ENCODE results near the gene PITPNM3. TPM values are rescaled to one million over a fixed set of nuclear protein-coding genes. Genes with fewer than 3 reads are reported as not detected.

PITPNM3 gene
- polyA plus RNA-seq, 3 donors: 0.29 TPM; not detected in 2

- H3K27ac ChIP-seq (ENCODE audit: low read depth in 1 of 2, low read length in 2 of 2): no peak overlapping the region
- WGBS (ENCODE audit: insufficient coverage): 96% methylated on average over 3 of the region's 4 CpGs
These were observed 14.5 kb downstream of the PITPNM3 start for GRCh38 chr17:6541886-6542285.

GRCh38 chr17:6539871-6540270 lies 16.5 kb downstream of the PITPNM3 start:
- Mint-ChIP-seq H3K4me3 (no peak overlapping the region), H3K4me1 (no peaks in the 10 kb centered on the region), H3K9me3 (peaks cover 5 to 15% (median 10%) of the 10 kb centered on the region in 7 donors), H3K27me3 (ENCODE audit: low read depth in 3 of 3) (peaks cover 8 to 15% (median 8%) of the 10 kb centered on the region in 3 donors), H3K27ac (no peak overlapping the region), H3K36me3 (no peaks in the 10 kb centered on the region)
- H3K36me3 ChIP-seq (replicated peaks in 1 of 2; ENCODE audit: control insufficient read depth in 1 of 2, insufficient read depth in 2 of 2, low read length in 2 of 2): no peaks in the 10 kb centered on the region
- H3K4me3 ChIP-seq (replicated peaks in 1 of 3; ENCODE audit: low read depth in 2 of 3, low read length in 3 of 3): no peak overlapping the region
- no peak for DNase-seq
- no peak overlapping the region for H3K9ac ChIP-seq (ENCODE audit: insufficient read depth, low read length, poor library complexity, severe bottlenecking)
- peaks cover 6 to 12% of the 10 kb centered on the region in 2 donors for H3K9me3 ChIP-seq (replicated peaks in 1 of 2; ENCODE audit: control insufficient read depth in 1 of 2, insufficient read depth in 1 of 2, low read length in 2 of 2)
- no peak overlapping the region for H3K4me2 ChIP-seq (replicated peaks; ENCODE audit: extremely low read depth, low read length, poor library complexity, severe bottlenecking)
- 86% methylated on average over 3 of the region's 3 CpGs for WGBS (ENCODE audit: insufficient coverage)
- no peaks in the 10 kb centered on the region for H3K4me1 ChIP-seq (ENCODE audit: control insufficient read depth in 1 of 2, insufficient read depth in 2 of 2, low read length in 2 of 2)
- intact Hi-C loops (cut with micrococcal nuclease): no loop called here
- no peaks in the 10 kb centered on the region for H3K79me2 ChIP-seq (ENCODE audit: insufficient read depth, low read length)
- no peaks in the 10 kb centered on the region for H4K20me1 ChIP-seq (ENCODE audit: insufficient read depth, low read length)
- no peak overlapping the region for H2AFZ ChIP-seq (ENCODE audit: insufficient read depth, low read depth, low read length, poor library complexity, severe bottlenecking)
- no peak overlapping the region for H3K27ac ChIP-seq (ENCODE audit: low read depth in 1 of 2, low read length in 2 of 2)
- H3K27me3 ChIP-seq (ENCODE audit: control insufficient read depth in 2 of 2, insufficient read depth in 2 of 2, low read length in 2 of 2): no peaks in the 10 kb centered on the region
- TF ChIP-seq, protein P1, sequence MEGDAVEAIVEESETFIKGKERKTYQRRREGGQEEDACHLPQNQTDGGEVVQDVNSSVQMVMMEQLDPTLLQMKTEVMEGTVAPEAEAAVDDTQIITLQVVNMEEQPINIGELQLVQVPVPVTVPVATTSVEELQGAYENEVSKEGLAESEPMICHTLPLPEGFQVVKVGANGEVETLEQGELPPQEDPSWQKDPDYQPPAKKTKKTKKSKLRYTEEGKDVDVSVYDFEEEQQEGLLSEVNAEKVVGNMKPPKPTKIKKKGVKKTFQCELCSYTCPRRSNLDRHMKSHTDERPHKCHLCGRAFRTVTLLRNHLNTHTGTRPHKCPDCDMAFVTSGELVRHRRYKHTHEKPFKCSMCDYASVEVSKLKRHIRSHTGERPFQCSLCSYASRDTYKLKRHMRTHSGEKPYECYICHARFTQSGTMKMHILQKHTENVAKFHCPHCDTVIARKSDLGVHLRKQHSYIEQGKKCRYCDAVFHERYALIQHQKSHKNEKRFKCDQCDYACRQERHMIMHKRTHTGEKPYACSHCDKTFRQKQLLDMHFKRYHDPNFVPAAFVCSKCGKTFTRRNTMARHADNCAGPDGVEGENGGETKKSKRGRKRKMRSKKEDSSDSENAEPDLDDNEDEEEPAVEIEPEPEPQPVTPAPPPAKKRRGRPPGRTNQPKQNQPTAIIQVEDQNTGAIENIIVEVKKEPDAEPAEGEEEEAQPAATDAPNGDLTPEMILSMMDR (IDR thresholded peaks at IDR 0.05): no peak

More at GRCh38 chr17:6541886-6542285, 14.5 kb downstream of the PITPNM3 start:
- Histone ChIP-seq H3K27me3 (ENCODE audit: control insufficient read depth in 2 of 2, insufficient read depth in 2 of 2, low read length in 2 of 2) (no peaks in the 10 kb centered on the region), H3K4me3 (replicated peaks in 1 of 3; ENCODE audit: low read depth in 2 of 3, low read length in 3 of 3) (no peak overlapping the region), H3K4me1 (ENCODE audit: control insufficient read depth in 1 of 2, insufficient read depth in 2 of 2, low read length in 2 of 2) (no peaks in the 10 kb centered on the region), H3K36me3 (replicated peaks in 1 of 2; ENCODE audit: control insufficient read depth in 1 of 2, insufficient read depth in 2 of 2, low read length in 2 of 2) (no peaks in the 10 kb centered on the region), H3K79me2 (ENCODE audit: insufficient read depth, low read length) (no peaks in the 10 kb centered on the region), H3K9ac (ENCODE audit: insufficient read depth, low read length, poor library complexity, severe bottlenecking) (no peak overlapping the region), H3K9me3 (replicated peaks in 1 of 2; ENCODE audit: control insufficient read depth in 1 of 2, insufficient read depth in 1 of 2, low read length in 2 of 2) (peaks cover 6 to 12% of the 10 kb centered on the region in 2 donors), H2AFZ (ENCODE audit: insufficient read depth, low read depth, low read length, poor library complexity, severe bottlenecking) (no peak overlapping the region), H3K4me2 (replicated peaks; ENCODE audit: extremely low read depth, low read length, poor library complexity, severe bottlenecking) (no peak overlapping the region), H4K20me1 (ENCODE audit: insufficient read depth, low read length) (no peaks in the 10 kb centered on the region)
- Mint-ChIP-seq H3K4me1 (no peaks in the 10 kb centered on the region), H3K36me3 (no peaks in the 10 kb centered on the region), H3K27ac (peak overlapping the region in 1 of 7 donors; percentile 54), H3K9me3 (peaks cover 5 to 15% (median 10%) of the 10 kb centered on the region in 7 donors), H3K4me3 (no peak overlapping the region), H3K27me3 (ENCODE audit: low read depth in 3 of 3) (peaks cover 6 to 14% (median 10%) of the 10 kb centered on the region in 3 donors)
- intact Hi-C loops (cut with micrococcal nuclease): no loop called here
- DNase-seq: no peak
- TF ChIP-seq, protein P1 (IDR thresholded peaks at IDR 0.05): no peak
